ENCODE results near the gene CXADR.

The CXADR gene

DNA sequence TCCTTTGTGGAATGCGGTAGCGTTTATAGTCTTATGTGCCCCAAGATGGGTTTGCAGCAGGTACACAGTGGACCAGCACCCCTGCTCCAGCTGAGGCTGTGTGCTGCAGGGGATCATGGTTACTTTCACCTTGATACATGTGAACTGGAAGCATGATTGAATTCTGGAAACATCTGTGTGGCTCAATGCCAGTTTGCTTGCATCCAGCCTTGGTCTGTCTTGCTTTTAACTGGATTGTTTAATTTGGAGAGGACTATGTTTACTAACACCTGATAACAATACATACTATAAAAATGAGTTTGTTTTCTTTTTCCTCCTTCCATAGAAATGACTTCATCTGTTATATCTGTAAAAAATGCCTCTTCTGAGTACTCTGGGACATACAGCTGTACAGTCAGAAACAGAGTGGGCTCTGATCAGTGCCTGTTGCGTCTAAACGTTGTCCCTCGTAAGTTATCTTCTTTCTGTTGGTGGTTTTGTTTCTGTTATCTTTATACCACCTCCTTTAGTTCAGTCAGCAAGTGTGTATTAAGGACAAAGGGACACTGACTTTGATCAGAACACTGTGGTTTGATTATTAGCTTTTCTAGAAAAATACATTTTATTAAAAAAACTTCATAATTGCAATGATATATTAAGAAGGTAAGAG is 47.7 kb downstream of the CXADR start:
- no peak for DNase-seq (ENCODE audit: low read depth, low spot score)
- Histone ChIP-seq H3K4me1 (ENCODE audit: control insufficient read depth, insufficient read depth, low read length) (no peaks in the 10 kb centered on the region; the same call in 1 of the 2 replicates), H3K36me3 (ENCODE audit: control insufficient read depth, insufficient read depth, low read length) (peaks cover 14% of the 10 kb centered on the region; the same call in 1 of the 2 replicates), H3K27me3 (ENCODE audit: control insufficient read depth, insufficient read depth, low read length) (no peaks in the 10 kb centered on the region), H3K27ac (ENCODE audit: low read length) (no peak overlapping the region), H3K9me3 (ENCODE audit: control insufficient read depth, insufficient read depth, low read length) (no peaks in the 10 kb centered on the region), H3K4me3 (ENCODE audit: low read length) (no peak overlapping the region)
- no CpG with 5 or more reads among the region's 5 CpGs for WGBS (ENCODE audit: insufficient coverage, insufficient read length)

DNA sequence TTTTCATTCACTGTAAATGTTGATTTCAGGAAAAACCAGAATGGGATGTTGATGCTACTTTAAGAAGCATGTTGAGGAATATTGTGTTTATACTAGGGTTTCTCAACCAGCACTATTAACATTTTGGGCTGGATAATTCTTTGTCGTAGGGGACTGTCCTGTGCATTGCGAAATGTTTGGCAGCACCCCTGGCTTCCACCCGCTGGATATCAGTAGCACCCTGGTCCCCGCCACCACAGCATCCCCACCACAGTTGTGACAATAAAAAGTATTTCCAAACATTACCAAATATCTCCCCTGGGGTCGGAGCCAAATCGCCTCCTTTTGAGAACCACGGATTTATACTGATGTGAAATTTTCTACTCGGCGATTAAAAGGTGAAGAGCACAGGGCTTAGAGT is 57.9 kb downstream of the CXADR start:
- Histone ChIP-seq H3K27ac (ENCODE audit: low read length) (no peak overlapping the region), H3K27me3 (ENCODE audit: control insufficient read depth, insufficient read depth, low read length) (no peaks in the 10 kb centered on the region), H3K4me1 (ENCODE audit: control insufficient read depth, insufficient read depth, low read length) (no peaks in the 10 kb centered on the region), H3K36me3 (ENCODE audit: control insufficient read depth, insufficient read depth, low read length) (no peaks in the 10 kb centered on the region), H3K9me3 (ENCODE audit: control insufficient read depth, insufficient read depth, low read length) (no peaks in the 10 kb centered on the region), H3K4me3 (ENCODE audit: low read length) (no peak overlapping the region)
- WGBS (ENCODE audit: insufficient coverage, insufficient read length), result no CpG with 5 or more reads among the region's 9 CpGs
- no peak for DNase-seq (ENCODE audit: low read depth, low spot score)

DNA sequence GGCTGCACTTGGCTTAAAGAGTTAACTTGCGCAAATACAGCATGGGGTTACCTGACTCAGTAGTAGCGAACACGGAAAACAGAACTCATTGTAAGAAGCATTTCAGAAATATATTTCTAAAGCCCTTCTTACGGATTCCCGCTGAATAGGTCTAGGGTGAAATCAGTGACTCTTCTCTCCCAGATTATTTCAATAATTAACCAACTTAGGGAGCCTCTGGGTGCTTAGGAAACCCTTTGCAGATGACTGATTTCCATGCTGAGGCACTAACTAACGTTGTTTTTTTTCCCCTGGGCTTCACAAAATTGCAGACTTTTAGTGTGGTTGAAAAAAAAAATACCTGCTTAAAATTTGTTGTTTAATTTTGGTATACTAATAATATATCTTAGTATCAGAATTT is 59.6 kb downstream of the CXADR start:
- Histone ChIP-seq H3K27me3 (ENCODE audit: control insufficient read depth, insufficient read depth, low read length) (no peaks in the 10 kb centered on the region), H3K27ac (ENCODE audit: low read length) (no peak overlapping the region), H3K4me1 (ENCODE audit: control insufficient read depth, insufficient read depth, low read length) (no peaks in the 10 kb centered on the region), H3K9me3 (ENCODE audit: control insufficient read depth, insufficient read depth, low read length) (no peaks in the 10 kb centered on the region), H3K4me3 (ENCODE audit: low read length) (no peak overlapping the region), H3K36me3 (ENCODE audit: control insufficient read depth, insufficient read depth, low read length) (no peaks in the 10 kb centered on the region)
- DNase-seq (ENCODE audit: low read depth, low spot score), result no peak
- no CpG with 5 or more reads among the region's 6 CpGs for WGBS (ENCODE audit: insufficient coverage, insufficient read length)

DNA sequence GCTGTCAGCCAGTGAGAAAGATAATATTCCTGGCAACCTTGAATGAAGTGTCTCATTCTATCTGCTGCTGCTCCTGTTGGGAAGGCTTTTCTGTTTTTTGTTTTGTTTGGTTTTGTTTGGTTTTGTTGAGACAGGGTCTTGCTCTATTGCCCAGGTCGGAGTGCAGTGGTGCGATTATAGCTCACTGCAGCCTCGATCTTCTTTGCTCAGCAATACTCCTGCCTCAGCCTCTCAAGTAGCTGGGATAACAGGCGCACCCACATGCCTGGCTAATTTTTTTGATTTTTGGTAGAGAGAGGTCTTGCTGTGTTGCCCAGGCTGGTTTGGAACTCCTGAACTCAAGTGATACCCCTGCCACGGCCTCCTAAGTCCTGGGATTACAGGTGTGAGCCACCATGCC is 62.2 kb downstream of the CXADR start:
- Histone ChIP-seq H3K4me3 (ENCODE audit: low read length) (no peak overlapping the region), H3K36me3 (ENCODE audit: control insufficient read depth, insufficient read depth, low read length) (no peaks in the 10 kb centered on the region), H3K4me1 (ENCODE audit: control insufficient read depth, insufficient read depth, low read length) (no peaks in the 10 kb centered on the region), H3K27me3 (ENCODE audit: control insufficient read depth, insufficient read depth, low read length) (no peaks in the 10 kb centered on the region), H3K9me3 (ENCODE audit: control insufficient read depth, insufficient read depth, low read length) (no peaks in the 10 kb centered on the region), H3K27ac (ENCODE audit: low read length) (no peak overlapping the region)
- no peak for DNase-seq (ENCODE audit: low read depth, low spot score)
- WGBS (ENCODE audit: insufficient coverage, insufficient read length), result no CpG with 5 or more reads among the region's 5 CpGs

DNA sequence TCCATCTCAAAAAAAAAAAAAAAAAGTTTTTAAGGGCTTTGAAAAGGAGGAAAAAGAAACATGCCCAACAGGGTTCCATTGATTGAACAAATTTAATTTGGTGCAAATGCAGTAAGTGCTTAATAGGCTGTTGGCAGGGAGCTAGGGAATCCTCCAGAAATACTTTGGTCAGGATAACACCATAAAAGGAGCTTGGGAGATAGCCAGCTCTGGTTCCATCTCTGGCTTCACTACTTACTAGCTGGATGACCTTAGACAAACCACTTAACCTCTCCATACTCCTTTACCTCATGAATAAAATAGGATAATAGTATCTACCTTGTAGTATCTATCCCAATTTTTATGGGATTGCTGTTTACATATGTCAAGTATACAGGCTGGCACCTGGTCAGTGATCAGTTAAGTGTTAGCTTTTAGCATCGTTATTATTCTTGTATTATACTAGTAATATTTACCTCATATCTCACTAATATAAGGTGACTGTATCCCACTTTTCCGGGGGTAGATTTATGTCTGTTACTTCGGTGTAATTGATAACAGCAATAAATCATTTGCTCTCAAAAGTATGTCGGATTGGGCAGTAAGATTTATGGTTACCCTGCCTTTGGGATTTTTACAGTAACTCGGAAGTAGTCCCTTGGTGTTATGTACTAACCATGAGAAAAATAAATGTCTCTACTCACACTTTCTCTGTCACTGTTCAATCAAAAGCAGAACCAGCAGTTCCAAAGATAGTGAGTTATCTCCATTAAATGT is 63.4 kb downstream of the CXADR start:
- Histone ChIP-seq H3K27me3 (ENCODE audit: control insufficient read depth, insufficient read depth, low read length) (no peaks in the 10 kb centered on the region), H3K9me3 (ENCODE audit: control insufficient read depth, insufficient read depth, low read length) (no peaks in the 10 kb centered on the region)
- no CpG with 5 or more reads among the region's 5 CpGs for WGBS (ENCODE audit: insufficient coverage, insufficient read length)

DNA sequence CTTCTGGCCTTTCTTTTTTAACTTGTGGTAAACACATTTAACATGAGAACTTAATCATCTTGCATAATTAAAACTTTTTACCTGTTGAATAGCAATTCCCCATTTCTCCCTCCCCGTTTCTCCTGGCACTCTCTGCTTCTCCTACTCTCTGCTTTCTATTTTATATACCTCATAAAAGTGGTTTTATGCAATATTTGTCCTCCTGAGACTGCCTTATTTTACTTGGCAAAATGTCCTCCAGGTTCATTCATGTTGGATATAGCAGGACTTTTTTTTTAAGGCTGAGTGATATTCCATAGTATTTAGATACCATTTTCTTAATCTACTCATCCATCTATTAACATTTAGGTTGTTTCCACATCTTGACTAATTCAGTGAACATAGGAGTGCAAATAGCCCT is 64.9 kb downstream of the CXADR start:
- no peak overlapping the region for H3K27ac ChIP-seq (ENCODE audit: low read length)
- no peaks in the 10 kb centered on the region for H3K9me3 ChIP-seq (ENCODE audit: control insufficient read depth, insufficient read depth, low read length)
- no peak for DNase-seq (ENCODE audit: low read depth, low spot score)
- WGBS (ENCODE audit: insufficient coverage, insufficient read length), result no CpG with 5 or more reads among the region's 1 CpG
- no peak overlapping the region for H3K4me3 ChIP-seq (ENCODE audit: low read length)
- no peaks in the 10 kb centered on the region for H3K4me1 ChIP-seq (ENCODE audit: control insufficient read depth, insufficient read depth, low read length)
- no peaks in the 10 kb centered on the region for H3K27me3 ChIP-seq (ENCODE audit: control insufficient read depth, insufficient read depth, low read length)
- H3K36me3 ChIP-seq (ENCODE audit: control insufficient read depth, insufficient read depth, low read length), result no peaks in the 10 kb centered on the region

More for the DNA sequence above, 63.4 kb downstream of the CXADR start:
- no peak overlapping the region for H3K4me3 ChIP-seq (ENCODE audit: low read length)
- no peaks in the 10 kb centered on the region for H3K4me1 ChIP-seq (ENCODE audit: control insufficient read depth, insufficient read depth, low read length)
- H3K36me3 ChIP-seq (ENCODE audit: control insufficient read depth, insufficient read depth, low read length), result no peaks in the 10 kb centered on the region
- no peak overlapping the region for H3K27ac ChIP-seq (ENCODE audit: low read length)
- DNase-seq (ENCODE audit: low read depth, low spot score), result no peak

DNA sequence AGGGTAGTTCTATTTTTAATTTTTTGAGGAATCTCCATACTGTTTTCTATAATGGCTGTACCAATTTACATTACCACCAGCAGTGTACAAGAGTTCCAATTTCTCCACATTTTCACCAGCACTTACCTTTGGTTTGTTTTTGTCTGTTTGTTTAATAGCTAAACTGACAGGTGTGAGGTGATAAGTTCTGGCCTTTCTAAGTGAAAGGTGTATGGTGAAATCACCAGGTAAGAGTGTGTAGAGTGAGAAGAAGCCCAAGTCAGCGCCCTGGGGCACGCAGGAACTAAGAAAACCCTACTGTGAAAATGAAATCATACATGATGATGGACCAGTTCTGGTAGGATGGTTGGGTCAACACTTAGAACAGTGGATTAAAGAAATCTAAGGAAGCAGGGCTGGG is 65.3 kb downstream of the CXADR start:
- H3K36me3 ChIP-seq (ENCODE audit: control insufficient read depth, insufficient read depth, low read length), result no peaks in the 10 kb centered on the region
- H3K27me3 ChIP-seq (ENCODE audit: control insufficient read depth, insufficient read depth, low read length), result no peaks in the 10 kb centered on the region
- H3K9me3 ChIP-seq (ENCODE audit: control insufficient read depth, insufficient read depth, low read length), result no peaks in the 10 kb centered on the region
- H3K4me1 ChIP-seq (ENCODE audit: control insufficient read depth, insufficient read depth, low read length), result no peaks in the 10 kb centered on the region
- H3K4me3 ChIP-seq (ENCODE audit: low read length), result no peak overlapping the region
- no CpG with 5 or more reads among the region's 2 CpGs for WGBS (ENCODE audit: insufficient coverage, insufficient read length)
- DNase-seq (ENCODE audit: low read depth, low spot score), result no peak
- no peak overlapping the region for H3K27ac ChIP-seq (ENCODE audit: low read length)

DNA sequence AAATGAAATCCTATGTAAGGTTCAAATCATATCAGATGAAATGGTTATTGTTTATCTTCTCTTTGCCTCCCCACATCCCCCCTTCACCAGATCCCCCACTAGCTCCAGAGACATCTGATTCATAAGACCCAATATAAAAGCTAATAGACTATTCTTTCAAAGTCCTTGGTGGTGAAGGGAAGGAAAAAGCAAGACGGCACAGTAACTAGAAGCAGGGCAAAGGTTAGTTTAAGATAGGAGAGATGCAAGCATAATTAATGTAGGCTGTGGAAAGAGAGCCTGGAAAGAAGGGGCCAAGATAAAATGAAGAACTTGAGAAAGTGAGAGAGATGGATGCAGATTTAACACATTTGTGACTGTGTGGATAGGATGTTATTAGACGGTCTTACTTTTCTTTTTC is 66.0 kb downstream of the CXADR start:
- no peaks in the 10 kb centered on the region for H3K9me3 ChIP-seq (ENCODE audit: control insufficient read depth, insufficient read depth, low read length)
- no peaks in the 10 kb centered on the region for H3K4me1 ChIP-seq (ENCODE audit: control insufficient read depth, insufficient read depth, low read length)
- no peak overlapping the region for H3K4me3 ChIP-seq (ENCODE audit: low read length)
- H3K36me3 ChIP-seq (ENCODE audit: control insufficient read depth, insufficient read depth, low read length), result no peaks in the 10 kb centered on the region
- no peak overlapping the region for H3K27ac ChIP-seq (ENCODE audit: low read length)
- WGBS (ENCODE audit: insufficient coverage, insufficient read length), result no CpG with 5 or more reads among the region's 2 CpGs
- DNase-seq (ENCODE audit: low read depth, low spot score), result no peak
- no peaks in the 10 kb centered on the region for H3K27me3 ChIP-seq (ENCODE audit: control insufficient read depth, insufficient read depth, low read length)

DNA sequence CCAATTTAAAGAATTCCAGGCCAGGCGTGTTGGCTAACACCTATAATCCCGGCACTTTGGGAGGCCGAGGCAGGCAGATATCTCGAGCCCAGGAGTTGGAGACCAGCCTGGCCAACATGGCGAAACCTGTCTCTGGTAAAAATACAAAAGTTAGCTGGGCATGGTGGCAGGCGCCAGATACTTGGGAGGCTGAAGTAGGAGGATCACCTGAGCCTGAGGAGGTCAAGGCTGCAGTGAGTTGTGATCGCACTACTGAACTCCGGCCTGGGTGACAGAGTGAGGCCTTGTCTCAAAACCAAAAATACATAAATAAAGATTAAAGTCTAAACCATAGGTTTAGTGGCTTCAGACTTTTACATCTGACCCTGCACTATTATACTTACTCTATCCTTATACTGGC is 67.5 kb downstream of the CXADR start:
- Histone ChIP-seq H3K36me3 (ENCODE audit: control insufficient read depth, insufficient read depth, low read length) (no peaks in the 10 kb centered on the region), H3K4me1 (ENCODE audit: control insufficient read depth, insufficient read depth, low read length) (no peaks in the 10 kb centered on the region), H3K27me3 (ENCODE audit: control insufficient read depth, insufficient read depth, low read length) (no peaks in the 10 kb centered on the region), H3K27ac (ENCODE audit: low read length) (no peak overlapping the region), H3K9me3 (ENCODE audit: control insufficient read depth, insufficient read depth, low read length) (no peaks in the 10 kb centered on the region), H3K4me3 (ENCODE audit: low read length) (no peak overlapping the region)
- no peak for DNase-seq (ENCODE audit: low read depth, low spot score)
- no CpG with 5 or more reads among the region's 8 CpGs for WGBS (ENCODE audit: insufficient coverage, insufficient read length)

DNA sequence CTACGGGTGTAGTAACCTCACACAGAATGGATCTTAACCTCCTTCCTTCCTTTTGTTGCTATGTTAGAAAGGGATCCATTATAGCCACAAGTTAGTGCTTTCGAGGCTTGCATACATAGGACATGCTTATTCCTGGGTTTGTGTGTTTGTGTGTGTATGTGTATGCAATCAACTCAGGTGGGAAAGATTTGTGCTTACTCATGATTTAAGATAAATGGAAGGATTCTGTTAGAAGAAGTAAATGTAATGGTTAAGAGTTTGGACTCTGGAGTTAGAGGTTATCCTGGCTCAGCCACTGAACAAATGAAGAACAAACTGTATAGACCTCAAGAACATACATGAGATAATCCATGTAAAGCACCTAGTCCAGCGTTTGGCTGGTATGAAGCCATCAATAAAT is 71.1 kb downstream of the CXADR start:
- no peak overlapping the region for H3K27ac ChIP-seq (ENCODE audit: low read length)
- no peaks in the 10 kb centered on the region for H3K4me1 ChIP-seq (ENCODE audit: control insufficient read depth, insufficient read depth, low read length)
- H3K4me3 ChIP-seq (ENCODE audit: low read length), result no peak overlapping the region
- H3K9me3 ChIP-seq (ENCODE audit: control insufficient read depth, insufficient read depth, low read length), result no peaks in the 10 kb centered on the region
- DNase-seq (ENCODE audit: low read depth, low spot score), result no peak
- H3K27me3 ChIP-seq (ENCODE audit: control insufficient read depth, insufficient read depth, low read length), result no peaks in the 10 kb centered on the region
- WGBS (ENCODE audit: insufficient coverage, insufficient read length), result no CpG with 5 or more reads among the region's 3 CpGs
- no peaks in the 10 kb centered on the region for H3K36me3 ChIP-seq (ENCODE audit: control insufficient read depth, insufficient read depth, low read length)

All from iPS DF 6.9 (cell line).